Activated naive CD8-positive, alpha-beta T cell treated with anti-CD3 and anti-CD28 coated beads, Interleukin-2, amount 10 ng/mL, durations not matched to agents 7 days and 5 days (primary cell): ENCODE measurements around the gene ZNF597. TPM values are rescaled to one million over a fixed set of nuclear protein-coding genes. Genes with fewer than 3 reads are reported as not detected.

Experiments used
- ATAC-seq: fragments of 150-1000 bp; cut with Tn5 transposase; one replicate; pipeline ENCODE4 v1.10.0; 2021; ENCODE audit warnings: low read depth, moderate library complexity
- POLR2A ChIA-PET: fragments of 350-600 bp; sonication (Branson Sonifier 250); formaldehyde crosslinking; loops from one replicate; lab custom pipeline; 2021; ENCODE audit warnings: antibody characterized with exemption; lab: Charles Lee
- DNase-seq: peaks from one replicate; pipeline ENCODE4 v3.0.0; 2021
- H3K27ac Mint-ChIP-seq: one replicate; pipeline ENCODE4 v1.8.0; 2022; ENCODE audit warnings: mild to moderate bottlenecking, mixed read lengths
- H3K27me3 Mint-ChIP-seq: one replicate; pipeline ENCODE4 v1.8.0; 2022; ENCODE audit warnings: mild to moderate bottlenecking, moderate library complexity, mixed read lengths
- H3K36me3 Mint-ChIP-seq: one replicate; pipeline ENCODE4 v1.8.0; 2021; ENCODE audit warnings: mild to moderate bottlenecking, mixed read lengths
- H3K4me1 Mint-ChIP-seq: one replicate; pipeline ENCODE4 v1.8.0; 2021; ENCODE audit warnings: mixed read lengths
- H3K4me3 Mint-ChIP-seq: one replicate; pipeline ENCODE4 v1.8.0; 2022; ENCODE audit warnings: mild to moderate bottlenecking, moderate library complexity, mixed read lengths
- H3K9me3 Mint-ChIP-seq: one replicate; pipeline ENCODE4 v1.8.0; 2021; ENCODE audit warnings: mixed read lengths
- total RNA-seq, 2 experiments: library from RNA; stranded (reverse); gene quantifications; one replicate each; pipeline ENCODE4 v1.2.3, GENCODE V29; 2021

The ZNF597 gene
- total RNA-seq, 2 experiments from 2014 or later = 3.6 to 4.2 TPM

- ATAC-seq = peak; percentile 88
- POLR2A ChIA-PET = interaction anchor here (0.6 to 1.5 kb wide), 14 partner anchors 14 to 300 kb away, joined by 3 to 14 read pairs (median 5); partner anchors contain the start of genes CLUAP1, NAA60, OR1F1 and TIGD7
- no peaks in the 10 kb centered on the region for H3K36me3 Mint-ChIP-seq
- no peaks in the 10 kb centered on the region for H3K27me3 Mint-ChIP-seq
- peak overlapping the region; percentile 84 for H3K4me3 Mint-ChIP-seq
- peak; percentile 98 for DNase-seq
- H3K4me1 Mint-ChIP-seq = peaks cover 39% of the 10 kb centered on the region
- H3K9me3 Mint-ChIP-seq = no peaks in the 10 kb centered on the region
- H3K27ac Mint-ChIP-seq = peak overlapping the region; percentile 87
Observed at GRCh38 chr16:3457434-3458252, 14.3 kb upstream of the ZNF597 start.

GRCh38 chr16:3454631-3455147, 11.4 kb upstream of the ZNF597 start:
- POLR2A ChIA-PET = no interaction called here
- ATAC-seq (no peak), DNase-seq (no peak)
- Mint-ChIP-seq H3K27ac (no peak overlapping the region), H3K4me3 (no peak overlapping the region), H3K36me3 (peaks cover 6% of the 10 kb centered on the region), H3K9me3 (no peaks in the 10 kb centered on the region), H3K4me1 (peaks cover 22% of the 10 kb centered on the region), H3K27me3 (no peaks in the 10 kb centered on the region)

- POLR2A ChIA-PET = no interaction called here
- no peaks in the 10 kb centered on the region for H3K27me3 Mint-ChIP-seq
- no peak overlapping the region for H3K4me3 Mint-ChIP-seq
- no peak overlapping the region for H3K27ac Mint-ChIP-seq
- DNase-seq = no peak
- peaks cover 11% of the 10 kb centered on the region for H3K36me3 Mint-ChIP-seq
- no peak for ATAC-seq
- no peaks in the 10 kb centered on the region for H3K9me3 Mint-ChIP-seq
- peaks cover 16% of the 10 kb centered on the region for H3K4me1 Mint-ChIP-seq
Observed at GRCh38 chr16:3454093-3454492, 10.8 kb upstream of the ZNF597 start.

GRCh38 chr16:3444032-3444388, 706 bp upstream of the ZNF597 start:
- H3K4me1 Mint-ChIP-seq = peaks cover 16% of the 10 kb centered on the region
- ATAC-seq (peak; percentile 72), DNase-seq (no peak)
- POLR2A ChIA-PET = interaction anchor here (0.6 to 3.8 kb wide), 10 partner anchors 13 to 346 kb away, joined by 3 to 23 read pairs (median 5); partner anchors contain the start of genes ZNF174, ZNF263 and ZSCAN32
- no peaks in the 10 kb centered on the region for H3K27me3 Mint-ChIP-seq
- peak overlapping the region; percentile 89 for H3K27ac Mint-ChIP-seq
- H3K36me3 Mint-ChIP-seq = peaks cover 45% of the 10 kb centered on the region
- H3K4me3 Mint-ChIP-seq = peak overlapping the region; percentile 94
- H3K9me3 Mint-ChIP-seq = peaks cover 12% of the 10 kb centered on the region

- no peak overlapping the region for H3K4me3 Mint-ChIP-seq
- peaks cover 48% of the 10 kb centered on the region for H3K36me3 Mint-ChIP-seq
- DNase-seq (no peak), ATAC-seq (no peak)
- peaks cover 12% of the 10 kb centered on the region for H3K9me3 Mint-ChIP-seq
- peaks cover 9% of the 10 kb centered on the region for H3K4me1 Mint-ChIP-seq
- H3K27me3 Mint-ChIP-seq = no peaks in the 10 kb centered on the region
- POLR2A ChIA-PET = no interaction called here
- no peak overlapping the region for H3K27ac Mint-ChIP-seq
Observed at GRCh38 chr16:3439637-3440036, 3.7 kb downstream of the ZNF597 start.

GRCh38 chr16:3434373-3434772, 8.9 kb downstream of the ZNF597 start:
- DNase-seq = no peak
- no peaks in the 10 kb centered on the region for H3K27me3 Mint-ChIP-seq
- peaks cover 11% of the 10 kb centered on the region for H3K4me1 Mint-ChIP-seq
- POLR2A ChIA-PET = no interaction called here
- peaks cover 56% of the 10 kb centered on the region for H3K36me3 Mint-ChIP-seq
- no peak overlapping the region for H3K4me3 Mint-ChIP-seq
- peaks cover 14% of the 10 kb centered on the region for H3K9me3 Mint-ChIP-seq
- no peak for ATAC-seq
- no peak overlapping the region for H3K27ac Mint-ChIP-seq

GRCh38 chr16:3431779-3432219, 11.5 kb downstream of the ZNF597 start:
- Mint-ChIP-seq H3K36me3 (peaks cover 45% of the 10 kb centered on the region), H3K4me3 (peak overlapping the region; percentile 9), H3K4me1 (peaks cover 11% of the 10 kb centered on the region), H3K27ac (peak overlapping the region; percentile 32), H3K27me3 (no peaks in the 10 kb centered on the region), H3K9me3 (peaks cover 14% of the 10 kb centered on the region)
- peak; percentile 82 for ATAC-seq
- POLR2A ChIA-PET = interaction anchor here (0.5 to 1.3 kb wide), 3 partner anchors 26 to 460 kb away, joined by 3 to 5 read pairs (median 3); partner anchors contain the start of genes ZNF174 and ZSCAN32
- DNase-seq = peak; percentile 72

GRCh38 chr16:3413730-3414379, 29.4 kb downstream of the ZNF597 start:
- H3K4me3 Mint-ChIP-seq = no peak overlapping the region
- peaks cover 33% of the 10 kb centered on the region for H3K9me3 Mint-ChIP-seq
- ATAC-seq (no peak), DNase-seq (no peak)
- peaks cover 23% of the 10 kb centered on the region for H3K36me3 Mint-ChIP-seq
- H3K27ac Mint-ChIP-seq = no peak overlapping the region
- no peaks in the 10 kb centered on the region for H3K4me1 Mint-ChIP-seq
- POLR2A ChIA-PET = no interaction called here
- H3K27me3 Mint-ChIP-seq = no peaks in the 10 kb centered on the region

GRCh38 chr16:3408561-3409197, 34.6 kb downstream of the ZNF597 start:
- peaks cover 4% of the 10 kb centered on the region for H3K4me1 Mint-ChIP-seq
- DNase-seq = no peak
- no peaks in the 10 kb centered on the region for H3K27me3 Mint-ChIP-seq
- no peak for ATAC-seq
- no peak overlapping the region for H3K4me3 Mint-ChIP-seq
- no peak overlapping the region for H3K27ac Mint-ChIP-seq
- POLR2A ChIA-PET = interaction anchor here (1.4 kb wide), 1 partner anchor 49 kb away, joined by 3 read pairs; no protein-coding TSS in a partner anchor
- H3K9me3 Mint-ChIP-seq = peaks cover 33% of the 10 kb centered on the region
- peaks cover 71% of the 10 kb centered on the region for H3K36me3 Mint-ChIP-seq

- Mint-ChIP-seq H3K27me3 (no peaks in the 10 kb centered on the region), H3K27ac (peak overlapping the region; percentile 88), H3K36me3 (peaks cover 73% of the 10 kb centered on the region), H3K4me3 (peak overlapping the region; percentile 93), H3K9me3 (peaks cover 33% of the 10 kb centered on the region), H3K4me1 (peaks cover 19% of the 10 kb centered on the region)
- ATAC-seq = no peak
- POLR2A ChIA-PET = interaction anchor here (1.0 to 2.9 kb wide), 22 partner anchors 9 to 243 kb away, joined by 3 to 42 read pairs (median 5); partner anchors contain the start of genes CLUAP1, NAA60, OR1F1 and TIGD7
- no peak for DNase-seq
Observed at GRCh38 chr16:3401719-3402397, 41.4 kb downstream of the ZNF597 start.

GRCh38 chr16:3400779-3401688, 42.3 kb downstream of the ZNF597 start, which contains the start of the genes ZNF174 and ZSCAN32:
Gene ZNF174, plus strand, starts transcription at chr16:3401215. Its CDS starts 790 bp downstream, at chr16:3402005.
Gene ZSCAN32, minus strand, starts transcription at chr16:3401004. Its CDS starts 3,447 bp downstream, at chr16:3397557.
- peaks cover 73% of the 10 kb centered on the region for H3K36me3 Mint-ChIP-seq
- H3K27me3 Mint-ChIP-seq = no peaks in the 10 kb centered on the region
- H3K9me3 Mint-ChIP-seq = peaks cover 34% of the 10 kb centered on the region
- H3K4me3 Mint-ChIP-seq = peak within 1 kb of the TSS; percentile 93
- peaks cover 19% of the 10 kb centered on the region for H3K4me1 Mint-ChIP-seq
- H3K27ac Mint-ChIP-seq = peak within 1 kb of the TSS; percentile 90
- POLR2A ChIA-PET = interaction anchor here (0.7 to 2.9 kb wide), 26 partner anchors 9 to 251 kb away, joined by 3 to 42 read pairs (median 5); partner anchors contain the start of genes CLUAP1, NAA60, OR1F1 and TIGD7
- DNase-seq (peak; percentile 96), ATAC-seq (peak; percentile 97)
